ENCODE data around the gene CEP131. TPM values are rescaled to one million over a fixed set of nuclear protein-coding genes. Genes with fewer than 3 reads are reported as not detected.

CEP131 gene
- 5.1 and 23.6 TPM in 2 replicates for total RNA-seq (2014; rRNA removed; shearing (Covaris generic); ENCODE audit: low replicate concordance)

DNA sequence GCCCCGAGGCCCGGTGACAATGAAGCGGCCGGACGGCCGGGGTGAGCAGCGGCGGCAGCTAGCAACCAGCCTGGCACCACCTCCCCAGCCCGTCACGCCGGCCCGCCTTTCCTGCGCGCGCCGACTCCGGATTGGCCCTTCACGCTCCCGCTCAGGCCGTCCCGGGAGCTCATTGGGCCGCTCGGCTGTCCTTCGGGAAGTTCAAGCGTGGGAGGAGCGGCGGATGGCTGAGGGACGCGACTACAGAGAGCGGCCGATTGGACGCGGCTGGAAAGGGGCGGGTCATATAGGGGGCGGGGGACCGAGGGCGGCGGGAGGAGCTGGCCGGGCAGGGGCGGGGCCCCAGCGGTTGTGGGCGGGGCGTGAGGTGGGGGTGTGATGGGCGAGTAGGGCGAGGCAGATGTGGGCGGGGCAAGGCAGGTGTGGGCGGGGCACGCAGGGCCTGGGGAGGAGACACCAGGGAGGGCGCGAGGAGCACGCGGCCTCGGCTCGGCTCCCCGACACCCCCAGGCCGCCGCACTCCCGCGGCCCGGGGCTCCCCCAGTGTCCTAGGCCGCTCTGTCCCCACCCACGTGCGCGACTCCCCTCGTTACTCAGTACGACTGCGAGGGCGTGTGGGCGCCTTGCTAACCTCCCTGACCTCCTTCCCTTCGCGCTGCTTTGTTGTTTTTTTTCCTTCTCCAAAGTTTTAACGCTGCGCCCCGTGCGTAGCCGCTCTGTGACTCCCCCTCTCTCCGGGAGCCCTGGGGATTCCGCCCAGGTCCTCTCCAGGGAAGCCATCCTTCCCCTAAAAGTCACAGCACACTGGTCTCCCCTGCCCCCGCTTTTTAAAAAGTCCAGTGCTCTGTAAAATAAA, at the start of gene CEP131:
Gene CEP131, minus strand, starts transcription at position 60 of the 856 bp plus-strand sequence. CDS start 2,909 bp downstream, outside the sequence.
- H3K4me2 ChIP-seq (ENCODE audit: low read depth, low read length, poor library complexity, severe bottlenecking): peak within 1 kb of the TSS; percentile 92
- H3K9ac ChIP-seq (ENCODE audit: low read length): peak within 1 kb of the TSS; percentile 81
- peak within 1 kb of the TSS; percentile 93 for H2AFZ ChIP-seq (ENCODE audit: low read length)
- H4K20me1 ChIP-seq (ENCODE audit: insufficient read depth, low read depth, low read length): no peaks in the 10 kb centered on the region
- DNase-seq: peak; percentile 100
- peaks cover 9% of the 10 kb centered on the region for H3K4me1 ChIP-seq (ENCODE audit: low read length)
- no peaks in the 10 kb centered on the region for H3K9me2 ChIP-seq (replicated peaks; ENCODE audit: insufficient read depth, low read length)
- H3K79me2 ChIP-seq (ENCODE audit: low read length): peaks cover 4% of the 10 kb centered on the region; the same call in 1 of the 2 replicates
- H3K9me3 ChIP-seq (ENCODE audit: low read length): no peaks in the 10 kb centered on the region
- H3K27ac ChIP-seq (ENCODE audit: low read length): no peak within 1 kb of the TSS
- no peaks in the 10 kb centered on the region for H3K27me3 ChIP-seq (ENCODE audit: low read length)
- H3K4me3 ChIP-seq (ENCODE audit: low read length): peak within 1 kb of the TSS; percentile 94
- no peaks in the 10 kb centered on the region for H3K36me3 ChIP-seq (ENCODE audit: insufficient read depth, low read length)

DNA sequence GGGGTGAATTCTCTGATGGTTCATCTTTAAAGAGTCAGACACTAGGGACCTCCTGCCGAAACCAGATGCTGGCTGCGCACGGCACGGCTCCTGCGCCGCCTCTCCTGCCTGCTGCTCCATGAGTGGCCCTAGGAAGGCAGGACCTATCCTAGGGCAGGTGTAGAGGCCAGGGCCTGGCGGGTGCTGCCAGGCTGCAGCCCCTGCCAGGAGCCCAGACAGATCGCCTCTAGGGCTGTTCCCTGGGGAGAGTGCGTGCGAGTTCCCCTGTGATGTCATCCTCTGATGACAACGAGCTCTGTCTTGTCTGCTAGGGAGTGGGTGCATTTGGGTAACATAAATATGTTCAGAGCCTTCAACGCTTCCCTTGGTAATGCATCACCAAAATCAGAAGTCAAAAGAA, 48.5 kb upstream of the CEP131 start:
- DNase-seq: no peak
- Histone ChIP-seq H3K27ac (ENCODE audit: low read length) (no peak overlapping the region), H3K9ac (ENCODE audit: low read length) (no peak overlapping the region), H3K79me2 (ENCODE audit: low read length) (peaks cover 10% of the 10 kb centered on the region; the same call in 1 of the 2 replicates), H3K9me2 (replicated peaks; ENCODE audit: insufficient read depth, low read length) (no peaks in the 10 kb centered on the region), H3K4me2 (ENCODE audit: low read depth, low read length, poor library complexity, severe bottlenecking) (no peak overlapping the region), H2AFZ (ENCODE audit: low read length) (no peak overlapping the region), H3K27me3 (ENCODE audit: low read length) (no peaks in the 10 kb centered on the region), H3K4me3 (ENCODE audit: low read length) (no peak overlapping the region), H4K20me1 (ENCODE audit: insufficient read depth, low read depth, low read length) (0 out of 2 replicates have a peak, but pooled peaks cover 4% of the 10 kb centered on the region), H3K36me3 (ENCODE audit: insufficient read depth, low read length) (no peaks in the 10 kb centered on the region; the same call in 1 of the 2 replicates), H3K4me1 (ENCODE audit: low read length) (no peaks in the 10 kb centered on the region), H3K9me3 (ENCODE audit: low read length) (no peaks in the 10 kb centered on the region)

DNA sequence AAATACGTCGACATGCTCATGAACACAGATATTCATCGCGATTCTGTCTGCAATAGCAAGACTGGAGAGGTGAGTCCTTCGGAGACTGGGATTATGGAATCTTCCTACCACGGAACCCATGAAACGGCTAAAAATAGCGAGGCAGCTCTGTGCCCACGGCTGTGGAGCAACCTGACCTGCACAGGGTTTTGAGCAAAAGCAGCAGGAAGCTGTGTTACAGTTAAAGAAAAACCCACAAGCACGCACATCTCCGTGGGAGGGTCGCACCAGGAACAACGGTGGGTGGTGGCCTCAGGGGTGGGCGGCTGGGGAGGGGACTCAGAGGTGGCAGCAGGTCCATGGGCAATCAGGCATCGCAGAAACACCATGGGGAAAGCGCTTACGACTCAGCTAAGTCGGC, 47.5 kb upstream of the CEP131 start:
- H3K27me3 ChIP-seq (ENCODE audit: low read length): no peaks in the 10 kb centered on the region
- no peaks in the 10 kb centered on the region; the same call in 1 of the 2 replicates for H3K36me3 ChIP-seq (ENCODE audit: insufficient read depth, low read length)
- no peak overlapping the region for H3K27ac ChIP-seq (ENCODE audit: low read length)
- no peaks in the 10 kb centered on the region for H3K4me1 ChIP-seq (ENCODE audit: low read length)
- H3K9me3 ChIP-seq (ENCODE audit: low read length): no peaks in the 10 kb centered on the region
- peaks cover 10% of the 10 kb centered on the region; the same call in 1 of the 2 replicates for H3K79me2 ChIP-seq (ENCODE audit: low read length)
- H3K9ac ChIP-seq (ENCODE audit: low read length): no peak overlapping the region
- no peak for DNase-seq
- no peaks in the 10 kb centered on the region for H3K9me2 ChIP-seq (replicated peaks; ENCODE audit: insufficient read depth, low read length)
- H3K4me3 ChIP-seq (ENCODE audit: low read length): no peak overlapping the region
- H4K20me1 ChIP-seq (ENCODE audit: insufficient read depth, low read depth, low read length): 0 out of 2 replicates have a peak, but pooled peaks cover 4% of the 10 kb centered on the region
- no peak overlapping the region for H2AFZ ChIP-seq (ENCODE audit: low read length)
- H3K4me2 ChIP-seq (ENCODE audit: low read depth, low read length, poor library complexity, severe bottlenecking): no peak overlapping the region

DNA sequence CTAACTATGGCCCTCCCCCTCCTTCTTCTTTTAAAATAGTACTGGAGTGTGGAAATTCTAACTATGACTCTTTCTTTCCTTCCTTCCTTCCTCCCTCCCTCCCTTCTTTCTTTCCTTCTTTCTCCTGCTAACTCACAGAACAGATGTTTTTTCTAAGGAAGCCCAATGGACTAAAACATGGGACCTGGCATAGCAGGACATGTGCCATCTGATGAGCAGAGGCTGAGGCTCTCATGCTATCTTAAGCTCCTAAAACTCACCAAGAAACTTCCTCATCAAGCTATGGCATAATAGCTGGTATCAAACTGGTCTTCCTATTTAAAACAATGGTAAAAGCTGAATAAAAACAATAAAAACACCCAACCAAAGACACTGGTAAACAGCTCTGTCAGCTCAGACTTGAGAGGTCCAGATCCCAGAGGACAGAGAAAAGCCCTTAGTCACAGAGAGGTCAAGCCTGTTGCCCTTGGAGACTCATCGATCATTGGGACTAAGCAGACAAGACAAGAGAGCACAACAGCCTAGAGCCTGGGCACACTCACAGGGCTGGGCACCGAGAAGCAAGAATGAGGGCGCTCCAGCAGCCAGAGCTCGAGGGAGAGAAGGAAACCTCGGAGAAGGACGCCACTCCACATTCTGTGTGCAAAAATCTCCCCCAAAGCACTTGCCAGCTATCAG, 44.8 kb upstream of the CEP131 start:
- peaks cover 10% of the 10 kb centered on the region; the same call in 1 of the 2 replicates for H3K79me2 ChIP-seq (ENCODE audit: low read length)
- no peaks in the 10 kb centered on the region for H3K9me2 ChIP-seq (replicated peaks; ENCODE audit: insufficient read depth, low read length)
- no peak overlapping the region for H2AFZ ChIP-seq (ENCODE audit: low read length)
- H3K4me3 ChIP-seq (ENCODE audit: low read length): no peak overlapping the region
- H3K27ac ChIP-seq (ENCODE audit: low read length): no peak overlapping the region
- no peaks in the 10 kb centered on the region for H3K9me3 ChIP-seq (ENCODE audit: low read length)
- H3K36me3 ChIP-seq (ENCODE audit: insufficient read depth, low read length): no peaks in the 10 kb centered on the region; the same call in 1 of the 2 replicates
- no peak for DNase-seq
- 0 out of 2 replicates have a peak, but pooled peaks cover 4% of the 10 kb centered on the region for H4K20me1 ChIP-seq (ENCODE audit: insufficient read depth, low read depth, low read length)
- no peak overlapping the region for H3K4me2 ChIP-seq (ENCODE audit: low read depth, low read length, poor library complexity, severe bottlenecking)
- no peak overlapping the region for H3K9ac ChIP-seq (ENCODE audit: low read length)
- no peaks in the 10 kb centered on the region for H3K4me1 ChIP-seq (ENCODE audit: low read length)
- no peaks in the 10 kb centered on the region for H3K27me3 ChIP-seq (ENCODE audit: low read length)

DNA sequence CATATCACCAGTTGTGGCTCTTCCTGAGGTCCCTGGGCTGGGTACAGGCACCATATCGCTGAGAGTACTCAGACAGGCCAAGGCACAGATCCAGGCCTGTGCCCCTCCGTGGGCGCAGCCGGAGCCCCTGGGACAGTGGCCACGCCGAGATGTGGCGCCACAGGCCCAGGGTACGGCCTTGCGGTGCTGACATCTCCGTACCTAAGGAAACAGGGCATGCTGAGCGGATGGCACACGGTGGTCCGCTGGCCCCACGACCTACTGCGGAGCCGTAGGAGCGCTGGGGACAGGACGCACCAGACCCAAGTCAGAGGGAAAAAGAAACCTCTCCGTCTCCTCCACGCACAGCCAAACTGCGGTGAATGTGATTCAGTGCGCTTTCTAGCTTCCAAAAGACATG, 42.8 kb upstream of the CEP131 start:
- Histone ChIP-seq H3K4me2 (ENCODE audit: low read depth, low read length, poor library complexity, severe bottlenecking) (no peak overlapping the region), H3K27ac (ENCODE audit: low read length) (no peak overlapping the region), H3K27me3 (ENCODE audit: low read length) (no peaks in the 10 kb centered on the region), H3K9ac (ENCODE audit: low read length) (no peak overlapping the region), H3K4me3 (ENCODE audit: low read length) (no peak overlapping the region), H3K79me2 (ENCODE audit: low read length) (peaks cover 10% of the 10 kb centered on the region; the same call in 1 of the 2 replicates), H4K20me1 (ENCODE audit: insufficient read depth, low read depth, low read length) (0 out of 2 replicates have a peak, but pooled peaks cover 4% of the 10 kb centered on the region), H3K36me3 (ENCODE audit: insufficient read depth, low read length) (no peaks in the 10 kb centered on the region; the same call in 1 of the 2 replicates), H3K4me1 (ENCODE audit: low read length) (no peaks in the 10 kb centered on the region), H3K9me2 (replicated peaks; ENCODE audit: insufficient read depth, low read length) (no peaks in the 10 kb centered on the region), H3K9me3 (ENCODE audit: low read length) (no peaks in the 10 kb centered on the region), H2AFZ (ENCODE audit: low read length) (no peak overlapping the region)
- DNase-seq: no peak

DNA sequence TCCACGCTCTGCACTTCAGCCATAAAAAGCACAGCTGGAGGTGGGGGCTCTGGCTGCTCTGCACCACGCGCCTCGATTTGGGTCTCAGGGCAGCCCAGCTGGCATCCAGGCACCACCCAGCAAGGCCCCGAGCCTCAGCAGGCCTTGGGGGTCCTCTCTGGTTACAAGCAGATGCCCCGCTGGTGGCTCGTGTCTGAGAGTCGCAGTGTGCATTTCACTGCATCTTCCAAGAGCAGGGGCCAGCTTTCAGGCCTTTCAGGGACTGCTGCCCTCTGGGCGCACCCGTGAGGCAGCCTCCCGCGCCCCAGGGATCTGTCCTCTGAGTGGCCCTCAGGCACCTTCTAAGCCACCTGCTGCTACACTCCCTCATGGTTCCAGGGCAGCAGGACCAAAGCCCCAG, 41.9 kb upstream of the CEP131 start:
- H3K36me3 ChIP-seq (ENCODE audit: insufficient read depth, low read length): no peaks in the 10 kb centered on the region; the same call in 1 of the 2 replicates
- H3K27ac ChIP-seq (ENCODE audit: low read length): no peak overlapping the region
- H4K20me1 ChIP-seq (ENCODE audit: insufficient read depth, low read depth, low read length): 0 out of 2 replicates have a peak, but pooled peaks cover 4% of the 10 kb centered on the region
- DNase-seq: no peak
- no peaks in the 10 kb centered on the region for H3K27me3 ChIP-seq (ENCODE audit: low read length)
- H3K9me2 ChIP-seq (replicated peaks; ENCODE audit: insufficient read depth, low read length): no peaks in the 10 kb centered on the region
- H3K4me2 ChIP-seq (ENCODE audit: low read depth, low read length, poor library complexity, severe bottlenecking): no peak overlapping the region
- peaks cover 10% of the 10 kb centered on the region; the same call in 1 of the 2 replicates for H3K79me2 ChIP-seq (ENCODE audit: low read length)
- H3K9me3 ChIP-seq (ENCODE audit: low read length): no peaks in the 10 kb centered on the region
- H3K4me3 ChIP-seq (ENCODE audit: low read length): no peak overlapping the region
- no peak overlapping the region for H2AFZ ChIP-seq (ENCODE audit: low read length)
- H3K4me1 ChIP-seq (ENCODE audit: low read length): no peaks in the 10 kb centered on the region
- H3K9ac ChIP-seq (ENCODE audit: low read length): no peak overlapping the region

DNA sequence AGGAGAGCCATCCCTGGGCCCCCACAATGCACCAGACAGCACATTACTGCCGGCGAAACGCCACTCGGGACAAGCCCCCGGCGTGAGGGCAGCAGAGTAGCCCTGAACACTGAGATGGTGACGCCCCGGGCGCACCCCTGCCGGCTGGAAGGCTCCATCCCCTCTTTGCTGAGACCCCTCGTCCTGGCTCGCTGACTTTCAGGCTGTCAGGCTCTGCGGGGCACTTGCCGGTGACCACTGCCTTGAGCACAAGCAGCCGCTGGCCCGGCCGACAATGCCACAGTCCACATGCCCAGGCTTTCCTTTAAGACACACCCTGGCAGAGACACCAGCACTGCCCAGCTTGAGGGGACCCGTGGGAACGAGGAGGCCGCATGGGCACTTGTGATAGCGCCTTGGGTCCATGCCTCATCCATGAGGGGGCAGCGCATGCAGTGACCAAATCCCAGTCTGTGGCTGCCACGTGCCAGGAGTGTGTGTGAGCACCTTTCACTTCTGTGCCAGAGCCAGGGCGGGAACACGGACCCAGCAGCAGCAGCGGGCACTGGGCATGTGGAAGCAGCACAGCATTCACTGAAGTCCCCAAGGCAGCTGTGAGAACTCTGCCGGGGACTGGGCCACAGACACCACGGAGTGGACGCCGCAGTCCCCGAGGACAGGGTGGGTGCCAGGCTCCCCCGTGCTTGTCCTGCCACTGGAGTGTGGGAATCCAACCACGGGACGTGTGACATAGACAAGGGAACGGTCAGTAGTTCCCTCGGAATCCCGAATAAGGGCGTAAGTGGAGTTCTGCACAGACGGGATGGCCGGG, 40.8 kb upstream of the CEP131 start:
- no peak overlapping the region for H2AFZ ChIP-seq (ENCODE audit: low read length)
- no peak overlapping the region for H3K27ac ChIP-seq (ENCODE audit: low read length)
- H3K9ac ChIP-seq (ENCODE audit: low read length): no peak overlapping the region
- H3K9me3 ChIP-seq (ENCODE audit: low read length): no peaks in the 10 kb centered on the region
- H3K9me2 ChIP-seq (replicated peaks; ENCODE audit: insufficient read depth, low read length): no peaks in the 10 kb centered on the region
- DNase-seq: no peak
- H3K4me2 ChIP-seq (ENCODE audit: low read depth, low read length, poor library complexity, severe bottlenecking): no peak overlapping the region
- H3K27me3 ChIP-seq (ENCODE audit: low read length): no peaks in the 10 kb centered on the region
- no peaks in the 10 kb centered on the region for H3K4me1 ChIP-seq (ENCODE audit: low read length)
- H3K36me3 ChIP-seq (ENCODE audit: insufficient read depth, low read length): no peaks in the 10 kb centered on the region
- H4K20me1 ChIP-seq (ENCODE audit: insufficient read depth, low read depth, low read length): 0 out of 2 replicates have a peak, but pooled peaks cover 4% of the 10 kb centered on the region
- peaks cover 10% of the 10 kb centered on the region; the same call in 1 of the 2 replicates for H3K79me2 ChIP-seq (ENCODE audit: low read length)
- H3K4me3 ChIP-seq (ENCODE audit: low read length): no peak overlapping the region
